Measurements from ENCODE around the gene PRRX2.

- TF ChIP-seq POLR2AphosphoS5 (IDR thresholded peaks at IDR 0.05; ENCODE audit: low read depth, low read length) (no peak), REST (IDR thresholded peaks at IDR 0.05; ENCODE audit: insufficient read depth in 1 of 2, low read depth in 2 of 2, low read length in 2 of 2) (no peak)
These were observed 75.4 kb downstream of the PRRX2 start for GRCh38 chr9:129740666-129741464.

Measured in PFSK-1 (cell line).